ENCODE results near the gene MZB1. TPM values are rescaled to one million over a fixed set of nuclear protein-coding genes. Genes with fewer than 3 reads are reported as not detected.
A peak's percentile ranks its signal among the peaks of the same experiment; 100 is the strongest.

The MZB1 gene
- total RNA-seq, 2 experiments from 2014 or later: 0.42 to 0.63 TPM

DNA sequence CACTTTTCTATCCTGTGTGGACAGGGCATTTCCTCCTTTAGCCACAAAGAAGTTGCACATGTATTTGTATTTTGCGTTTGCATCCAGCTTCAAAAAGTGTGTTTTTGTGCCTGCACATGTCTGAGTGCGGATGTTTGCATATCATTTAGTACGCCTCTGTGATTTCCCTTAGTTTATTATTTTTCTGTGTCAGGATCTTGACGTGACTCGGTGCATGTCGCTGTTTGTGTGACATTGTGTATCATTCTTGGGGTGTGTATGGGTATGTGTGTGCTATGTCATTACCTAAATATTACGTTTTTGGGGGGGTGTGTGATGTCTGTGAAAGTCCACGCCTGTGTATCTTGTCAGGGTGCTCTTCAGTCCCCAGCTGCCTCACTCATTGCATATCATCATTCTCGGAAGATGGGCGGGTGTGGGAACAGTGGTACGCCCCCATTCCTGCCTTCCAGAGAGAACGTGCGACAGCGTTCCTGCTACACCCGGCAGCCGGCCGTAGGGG is 48.5 kb downstream of the MZB1 start:
- peak overlapping the region; percentile 94 for H3K4me3 ChIP-seq (ENCODE audit: low read length)
- H3K36me3 ChIP-seq (ENCODE audit: insufficient read depth, low read length): peaks cover 3% of the 10 kb centered on the region
- ATAC-seq (ENCODE audit: poor library complexity) (no peak), DNase-seq (peak in 1 of 14 experiments; percentile 6)
- Mint-ChIP-seq H3K36me3 (ENCODE audit: low read depth) (peaks cover 42% of the 10 kb centered on the region), H3K27me3 (no peaks in the 10 kb centered on the region), H3K4me1 (ENCODE audit: low read depth) (peaks cover 66% of the 10 kb centered on the region), H3K4me3 (peak overlapping the region; percentile 96), H3K27ac (peak overlapping the region; percentile 95), H3K9me3 (no peaks in the 10 kb centered on the region)
- CTCF ChIA-PET: interaction anchor here (0.6 to 1.9 kb wide), 20 partner anchors 9 to 989 kb away, joined by 3 to 12 read pairs (median 4); partner anchors contain the start of genes KDM3B, MATR3 and SPATA24
- intact Hi-C loops (cut with DNase I, micrococcal nuclease): loop anchor here (1.0 to 5.0 kb wide), 8 partner anchors 14 to 764 kb away; partner anchors contain the start of genes HSPA9 (in 1 of the 2), MATR3 (in 1 of the 2), MZB1 (in 1 of the 2) and UBE2D2 (in 1 of the 2)
- peak overlapping the region; percentile 100 for H3K27ac ChIP-seq (ENCODE audit: low read depth in 1 of 2, low read length in 2 of 2)
- POLR2A ChIA-PET: interaction anchor here (0.7 to 3.8 kb wide), 31 partner anchors 9 to 1588 kb away, joined by 3 to 149 read pairs (median 7); partner anchors contain the start of genes DNAJC18, ETF1, FAM53C and HSPA9
- peak; percentile 70 for TF ChIP-seq CTCF (IDR thresholded peaks at IDR 0.05)
- H3K4me1 ChIP-seq (ENCODE audit: insufficient read depth, low read length): peaks cover 31% of the 10 kb centered on the region
- no peaks in the 10 kb centered on the region for H3K27me3 ChIP-seq (ENCODE audit: control insufficient read depth in 1 of 2, insufficient read depth in 2 of 2, low read length in 2 of 2)
- H3K9me3 ChIP-seq (ENCODE audit: control insufficient read depth in 1 of 2, insufficient read depth in 1 of 2, low read length in 2 of 2): no peaks in the 10 kb centered on the region

- ATAC-seq (ENCODE audit: poor library complexity) (no peak), DNase-seq (no peak)
- Mint-ChIP-seq H3K9me3 (no peaks in the 10 kb centered on the region), H3K36me3 (ENCODE audit: low read depth) (peaks cover 33% of the 10 kb centered on the region), H3K4me1 (ENCODE audit: low read depth) (peaks cover 65% of the 10 kb centered on the region), H3K27ac (no peak overlapping the region), H3K27me3 (no peaks in the 10 kb centered on the region), H3K4me3 (peak overlapping the region; percentile 96)
- CTCF ChIA-PET: no interaction called here
- no peaks in the 10 kb centered on the region for H3K27me3 ChIP-seq (ENCODE audit: control insufficient read depth in 1 of 2, insufficient read depth in 2 of 2, low read length in 2 of 2)
- H3K9me3 ChIP-seq (ENCODE audit: control insufficient read depth in 1 of 2, insufficient read depth in 1 of 2, low read length in 2 of 2): no peaks in the 10 kb centered on the region
- intact Hi-C loops (cut with DNase I, micrococcal nuclease): loop anchor here (2.0 to 5.0 kb wide), 6 partner anchors 13 to 763 kb away; partner anchors contain the start of genes HSPA9 (in 1 of the 2), MZB1 (in 1 of the 2) and UBE2D2 (in 1 of the 2)
- no peak overlapping the region for H3K4me3 ChIP-seq (ENCODE audit: low read length)
- H3K27ac ChIP-seq (ENCODE audit: low read depth in 1 of 2, low read length in 2 of 2): no peak overlapping the region
- TF ChIP-seq CTCF (IDR thresholded peaks at IDR 0.05): no peak
- no peaks in the 10 kb centered on the region for H3K36me3 ChIP-seq (ENCODE audit: insufficient read depth, low read length)
- H3K4me1 ChIP-seq (ENCODE audit: insufficient read depth, low read length): peaks cover 33% of the 10 kb centered on the region
- POLR2A ChIA-PET: interaction anchor here (2.4 to 3.8 kb wide), 5 partner anchors 37 to 765 kb away, joined by 12 to 149 read pairs (median 29); partner anchors contain the start of genes HSPA9, MATR3 and SPATA24
Observed at GRCh38 chr5:139340051-139340450, 49.7 kb downstream of the MZB1 start.

Other genes with a start within 250 kb of the MZB1 start
- gene SIL1, start 191.5 kb downstream of the MZB1 start, total RNA-seq: 1 to 10 TPM; 5.6 to 9.2 TPM
- 100 to 1,000 TPM; 376 to 401 TPM for gene MATR3, start 96.2 kb downstream of the MZB1 start, total RNA-seq
- gene PAIP2, start 48.1 kb downstream of the MZB1 start, total RNA-seq: 100 to 1,000 TPM; 151 to 156 TPM
- not detected for gene SLC23A1, start 6.6 kb downstream of the MZB1 start, total RNA-seq
- gene PROB1, start 5.2 kb upstream of the MZB1 start, total RNA-seq: under 1 TPM; 0.25 to 0.41 TPM
- gene SPATA24, start 14.2 kb upstream of the MZB1 start, total RNA-seq: 1 to 10 TPM; 3.0 to 3.9 TPM
- 1 to 10 TPM; 7.5 to 8.7 TPM for gene DNAJC18, start 49.6 kb upstream of the MZB1 start, total RNA-seq
- not detected for gene ECSCR, start 72.8 kb upstream of the MZB1 start, total RNA-seq
- under 1 TPM in 1 of 2 experiments, not detected in 1; 0.08 TPM for gene SMIM33, start 81.1 kb upstream of the MZB1 start, total RNA-seq
- gene STING1, start 92.8 kb upstream of the MZB1 start, total RNA-seq: 100 to 1,000 TPM; 155 to 168 TPM
- 100 to 1,000 TPM; 164 to 174 TPM for gene UBE2D2, start 171.4 kb upstream of the MZB1 start, total RNA-seq

Data from CD4-positive, alpha-beta T cell (primary cell).